ENCODE data around the gene PNRC1.
"Not testable (repeated sequence)": the region's sequence is repeated elsewhere in the genome, so short reads cannot be mapped to it uniquely, and the experiment has no call there.

The PNRC1 gene

GRCh38 chr6:89121934-89122333 lies 41.4 kb downstream of the PNRC1 start:
- H3K9me3 ChIP-seq (ENCODE audit: insufficient read depth, low read length, severe bottlenecking): no peaks in the 10 kb centered on the region

GRCh38 chr6:89122625-89123024 lies 42.1 kb downstream of the PNRC1 start:
- DNase-seq (no peak), ATAC-seq (ENCODE audit: insufficient read depth, low read depth) (peak; percentile 74; the same call in 2 of the 3 replicates)
- TF ChIP-seq, protein P1, sequence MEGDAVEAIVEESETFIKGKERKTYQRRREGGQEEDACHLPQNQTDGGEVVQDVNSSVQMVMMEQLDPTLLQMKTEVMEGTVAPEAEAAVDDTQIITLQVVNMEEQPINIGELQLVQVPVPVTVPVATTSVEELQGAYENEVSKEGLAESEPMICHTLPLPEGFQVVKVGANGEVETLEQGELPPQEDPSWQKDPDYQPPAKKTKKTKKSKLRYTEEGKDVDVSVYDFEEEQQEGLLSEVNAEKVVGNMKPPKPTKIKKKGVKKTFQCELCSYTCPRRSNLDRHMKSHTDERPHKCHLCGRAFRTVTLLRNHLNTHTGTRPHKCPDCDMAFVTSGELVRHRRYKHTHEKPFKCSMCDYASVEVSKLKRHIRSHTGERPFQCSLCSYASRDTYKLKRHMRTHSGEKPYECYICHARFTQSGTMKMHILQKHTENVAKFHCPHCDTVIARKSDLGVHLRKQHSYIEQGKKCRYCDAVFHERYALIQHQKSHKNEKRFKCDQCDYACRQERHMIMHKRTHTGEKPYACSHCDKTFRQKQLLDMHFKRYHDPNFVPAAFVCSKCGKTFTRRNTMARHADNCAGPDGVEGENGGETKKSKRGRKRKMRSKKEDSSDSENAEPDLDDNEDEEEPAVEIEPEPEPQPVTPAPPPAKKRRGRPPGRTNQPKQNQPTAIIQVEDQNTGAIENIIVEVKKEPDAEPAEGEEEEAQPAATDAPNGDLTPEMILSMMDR (IDR thresholded peaks at IDR 0.05; ENCODE audit: borderline replicate concordance, extremely low read depth, low read length, poor library complexity, severe bottlenecking): peak; percentile 53
- no peak for TF ChIP-seq EZH2 (IDR thresholded peaks at IDR 0.05; ENCODE audit: borderline replicate concordance, low read depth, low read length, severe bottlenecking)

More at GRCh38 chr6:89121934-89122333, 41.4 kb downstream of the PNRC1 start:
- Histone ChIP-seq H3K27me3 (ENCODE audit: insufficient read depth, low read length, poor library complexity) (no peaks in the 10 kb centered on the region), H3K36me3 (ENCODE audit: insufficient read depth, low read length) (no peaks in the 10 kb centered on the region), H3K79me2 (ENCODE audit: insufficient read depth, low read length) (no peaks in the 10 kb centered on the region), H3K4me2 (ENCODE audit: insufficient read depth, low read length) (no peak overlapping the region), H3K4me1 (ENCODE audit: insufficient read depth, low read length) (no peaks in the 10 kb centered on the region), H2AFZ (ENCODE audit: low read depth, low read length) (no peak overlapping the region), H4K20me1 (ENCODE audit: insufficient read depth, low read length) (no peaks in the 10 kb centered on the region), H3K4me3 (ENCODE audit: low read depth in 1 of 2, low read length in 2 of 2) (no peak overlapping the region), H3K27ac (ENCODE audit: low read length) (no peak overlapping the region), H3K9ac (ENCODE audit: low read depth, low read length) (no peak overlapping the region)
- ATAC-seq (ENCODE audit: insufficient read depth, low read depth) (no peak), DNase-seq (no peak)
- TF ChIP-seq, protein P1 (IDR thresholded peaks at IDR 0.05; ENCODE audit: borderline replicate concordance, extremely low read depth, low read length, poor library complexity, severe bottlenecking): no peak
- TF ChIP-seq EZH2 (IDR thresholded peaks at IDR 0.05; ENCODE audit: borderline replicate concordance, low read depth, low read length, severe bottlenecking): no peak

DNA sequence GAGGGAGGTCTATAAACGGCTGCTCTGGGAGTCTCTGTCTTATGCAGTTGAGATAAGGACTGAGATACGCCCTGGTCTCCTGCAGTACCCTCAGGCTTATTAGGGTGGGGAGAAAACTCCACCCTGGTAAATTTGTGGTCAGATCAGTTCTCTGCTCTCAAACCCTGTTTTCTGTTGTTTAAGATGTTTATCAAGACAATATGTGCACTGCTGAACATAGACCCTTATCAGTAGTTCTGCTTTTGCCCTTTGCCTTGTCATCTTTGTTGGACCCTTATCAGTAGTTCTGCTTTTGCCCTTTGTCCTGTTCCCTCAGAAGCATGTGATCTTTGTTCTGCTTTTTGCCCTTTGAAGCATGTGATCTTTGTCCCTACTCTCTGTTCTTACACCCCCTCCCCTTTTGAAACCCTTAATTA lies 47.7 kb downstream of the PNRC1 start:
- H4K20me1 ChIP-seq (ENCODE audit: insufficient read depth, low read length); H3K27me3 ChIP-seq (ENCODE audit: insufficient read depth, low read length, poor library complexity); DNase-seq; H3K36me3 ChIP-seq (ENCODE audit: insufficient read depth, low read length); H3K79me2 ChIP-seq (ENCODE audit: insufficient read depth, low read length); H2AFZ ChIP-seq (ENCODE audit: low read depth, low read length); H3K4me1 ChIP-seq (ENCODE audit: insufficient read depth, low read length); H3K4me3 ChIP-seq (ENCODE audit: low read depth in 1 of 2, low read length in 2 of 2); ATAC-seq (ENCODE audit: insufficient read depth, low read depth); H3K9ac ChIP-seq (ENCODE audit: low read depth, low read length); H3K27ac ChIP-seq (ENCODE audit: low read length); H3K4me2 ChIP-seq (ENCODE audit: insufficient read depth, low read length); H3K9me3 ChIP-seq (ENCODE audit: insufficient read depth, low read length, severe bottlenecking): not testable (repeated sequence)

More at GRCh38 chr6:89122625-89123024, 42.1 kb downstream of the PNRC1 start:
- no peaks in the 10 kb centered on the region for H3K4me1 ChIP-seq (ENCODE audit: insufficient read depth, low read length)
- no peak overlapping the region for H2AFZ ChIP-seq (ENCODE audit: low read depth, low read length)
- no peaks in the 10 kb centered on the region for H3K79me2 ChIP-seq (ENCODE audit: insufficient read depth, low read length)
- H4K20me1 ChIP-seq (ENCODE audit: insufficient read depth, low read length): no peaks in the 10 kb centered on the region
- no peak overlapping the region for H3K4me3 ChIP-seq (ENCODE audit: low read depth in 1 of 2, low read length in 2 of 2)
- H3K27ac ChIP-seq (ENCODE audit: low read length): no peak overlapping the region
- no peaks in the 10 kb centered on the region for H3K9me3 ChIP-seq (ENCODE audit: insufficient read depth, low read length, severe bottlenecking)
- no peaks in the 10 kb centered on the region for H3K27me3 ChIP-seq (ENCODE audit: insufficient read depth, low read length, poor library complexity)
- H3K9ac ChIP-seq (ENCODE audit: low read depth, low read length): no peak overlapping the region
- H3K4me2 ChIP-seq (ENCODE audit: insufficient read depth, low read length): no peak overlapping the region
- no peaks in the 10 kb centered on the region for H3K36me3 ChIP-seq (ENCODE audit: insufficient read depth, low read length)

- Histone ChIP-seq H3K9me3 (ENCODE audit: insufficient read depth, low read length, severe bottlenecking) (no peaks in the 10 kb centered on the region), H3K27ac (ENCODE audit: low read length) (no peak overlapping the region), H3K4me3 (ENCODE audit: low read depth in 1 of 2, low read length in 2 of 2) (no peak overlapping the region), H3K36me3 (ENCODE audit: insufficient read depth, low read length) (no peaks in the 10 kb centered on the region), H3K79me2 (ENCODE audit: insufficient read depth, low read length) (no peaks in the 10 kb centered on the region), H3K4me2 (ENCODE audit: insufficient read depth, low read length) (no peak overlapping the region), H3K27me3 (ENCODE audit: insufficient read depth, low read length, poor library complexity) (no peaks in the 10 kb centered on the region), H3K4me1 (ENCODE audit: insufficient read depth, low read length) (no peaks in the 10 kb centered on the region), H3K9ac (ENCODE audit: low read depth, low read length) (no peak overlapping the region), H2AFZ (ENCODE audit: low read depth, low read length) (no peak overlapping the region), H4K20me1 (ENCODE audit: insufficient read depth, low read length) (no peaks in the 10 kb centered on the region)
- no peak for DNase-seq
- ATAC-seq (ENCODE audit: insufficient read depth, low read depth): no peak
- TF ChIP-seq, protein P1 (IDR thresholded peaks at IDR 0.05; ENCODE audit: borderline replicate concordance, extremely low read depth, low read length, poor library complexity, severe bottlenecking): no peak
- TF ChIP-seq EZH2 (IDR thresholded peaks at IDR 0.05; ENCODE audit: borderline replicate concordance, low read depth, low read length, severe bottlenecking): no peak
These were observed 51.0 kb downstream of the PNRC1 start for GRCh38 chr6:89131599-89131998.

Measured in DND-41 (cell line).